Right atrium auricular region (tissue), 2 donors: ENCODE measurements around the gene CYP27C1. TPM values are rescaled to one million over a fixed set of nuclear protein-coding genes. Genes with fewer than 3 reads are reported as not detected.

Experiments
- DNase-seq: peaks from one replicate; pipeline ENCODE4 v3.0.0-alpha.2; 2019; ENCODE audit warnings: low spot score
- H3K27ac ChIP-seq, 2 donors: fragments of 200-600 bp; sonication (generic); 1 replicate in 1 of 2; 2 replicates in 1 of 2; pipeline ENCODE4 v1.5.1; 2016 to 2019
- H3K27me3 ChIP-seq, 2 donors: fragments of 200-600 bp; sonication (generic); one replicate each; pipeline versions ENCODE4 v1.5.1 to v1.6.0; 2017 to 2019
- H3K36me3 ChIP-seq: fragments of 200-600 bp; sonication (generic); one replicate; pipeline ENCODE4 v1.5.1; 2016
- H3K4me1 ChIP-seq, 2 donors: fragments of 200-600 bp; sonication (generic); one replicate each; pipeline versions ENCODE4 v1.5.1 to v1.6.0; 2017 to 2019
- H3K4me3 ChIP-seq, 2 donors: fragments of 200-600 bp; sonication (generic); 1 replicate in 1 of 2; 2 replicates in 1 of 2; pipeline ENCODE4 v1.5.1; 2017 to 2019; ENCODE audit warnings: mild to moderate bottlenecking in 1 of 2, moderate library complexity in 1 of 2
- H3K9me3 ChIP-seq, 2 donors: fragments of 200-600 bp; sonication (generic); one replicate each; pipeline ENCODE4 v1.5.1; 2019
- CTCF ChIP-seq, 2 donors: fragments of 200-600 bp; sonication (generic); IDR thresholded peaks; one replicate each; pipeline ENCODE4 v1.5.1; 2019; ENCODE audit warnings: antibody characterized with exemption in 2 of 2
- total RNA-seq, 2 donors: library from RNA; depleted of rRNA; stranded (reverse); fragments of >200 nt; gene quantifications; one replicate each; pipeline ENCODE4 v1.1.0, GENCODE V29; 2016

Gene CYP27C1
- total RNA-seq, 2 donors from 2014 or later: 0.24 TPM; not detected in 1

GRCh38 chr2:127138281-127138680 lies 81.8 kb downstream of the CYP27C1 start:
- Histone ChIP-seq H3K27me3 (no peaks in the 10 kb centered on the region), H3K36me3 (no peaks in the 10 kb centered on the region), H3K4me3 (no peak overlapping the region), H3K4me1 (no peaks in the 10 kb centered on the region), H3K9me3 (peaks cover 0 to 6% of the 10 kb centered on the region in 2 donors), H3K27ac (no peak overlapping the region)
- TF ChIP-seq CTCF (IDR thresholded peaks at IDR 0.05): no peak
- peak; percentile 53 for DNase-seq

- H3K4me3 ChIP-seq: no peak overlapping the region
- TF ChIP-seq CTCF (IDR thresholded peaks at IDR 0.05): no peak
- H3K9me3 ChIP-seq: peaks cover 0 to 6% of the 10 kb centered on the region in 2 donors
These were observed 82.4 kb downstream of the CYP27C1 start for GRCh38 chr2:127137741-127138140.

GRCh38 chr2:127137225-127137624 lies 82.9 kb downstream of the CYP27C1 start:
- Histone ChIP-seq H3K4me3 (no peak overlapping the region), H3K9me3 (peaks cover 0 to 6% of the 10 kb centered on the region in 2 donors), H3K4me1 (no peaks in the 10 kb centered on the region), H3K27me3 (no peaks in the 10 kb centered on the region), H3K27ac (no peak overlapping the region), H3K36me3 (no peaks in the 10 kb centered on the region)
- DNase-seq: peak; percentile 55
- TF ChIP-seq CTCF (IDR thresholded peaks at IDR 0.05): no peak

More at GRCh38 chr2:127137741-127138140, 82.4 kb downstream of the CYP27C1 start:
- DNase-seq: no peak
- H3K27me3 ChIP-seq: no peaks in the 10 kb centered on the region
- H3K4me1 ChIP-seq: no peaks in the 10 kb centered on the region
- H3K36me3 ChIP-seq: no peaks in the 10 kb centered on the region
- H3K27ac ChIP-seq: no peak overlapping the region

GRCh38 chr2:127134833-127135830 lies 85.0 kb downstream of the CYP27C1 start:
- peak; percentile 56 for DNase-seq
- H3K4me1 ChIP-seq: no peaks in the 10 kb centered on the region
- H3K27me3 ChIP-seq: no peaks in the 10 kb centered on the region
- no peak overlapping the region for H3K4me3 ChIP-seq
- no peak for TF ChIP-seq CTCF (IDR thresholded peaks at IDR 0.05)
- no peak overlapping the region for H3K27ac ChIP-seq
- no peaks in the 10 kb centered on the region for H3K36me3 ChIP-seq
- H3K9me3 ChIP-seq: peaks cover 0 to 6% of the 10 kb centered on the region in 2 donors

GRCh38 chr2:127134235-127134634 lies 85.9 kb downstream of the CYP27C1 start:
- H3K27me3 ChIP-seq: no peaks in the 10 kb centered on the region
- H3K9me3 ChIP-seq: peaks cover 0 to 2% of the 10 kb centered on the region in 2 donors
- no peak for DNase-seq
- no peak overlapping the region for H3K27ac ChIP-seq
- H3K4me1 ChIP-seq: no peaks in the 10 kb centered on the region
- no peak for TF ChIP-seq CTCF (IDR thresholded peaks at IDR 0.05)
- H3K36me3 ChIP-seq: no peaks in the 10 kb centered on the region
- H3K4me3 ChIP-seq: no peak overlapping the region

Other genes starting within 250 kb of the CYP27C1 start
- gene BIN1, start 113.1 kb downstream of the CYP27C1 start, total RNA-seq: 10 to 100 TPM in 1 of 2 donors, 1 to 10 TPM in 1; 7.6 to 15.3 TPM
- gene ERCC3, start 73.8 kb upstream of the CYP27C1 start, total RNA-seq: 10 to 100 TPM; 13.9 to 15.8 TPM
- gene MAP3K2, start 167.7 kb upstream of the CYP27C1 start, total RNA-seq: 10 to 100 TPM; 20.5 to 20.8 TPM
- not detected for gene PROC, start 198.1 kb upstream of the CYP27C1 start, total RNA-seq